ENCODE measurements around the gene BRI3BP.

DNA sequence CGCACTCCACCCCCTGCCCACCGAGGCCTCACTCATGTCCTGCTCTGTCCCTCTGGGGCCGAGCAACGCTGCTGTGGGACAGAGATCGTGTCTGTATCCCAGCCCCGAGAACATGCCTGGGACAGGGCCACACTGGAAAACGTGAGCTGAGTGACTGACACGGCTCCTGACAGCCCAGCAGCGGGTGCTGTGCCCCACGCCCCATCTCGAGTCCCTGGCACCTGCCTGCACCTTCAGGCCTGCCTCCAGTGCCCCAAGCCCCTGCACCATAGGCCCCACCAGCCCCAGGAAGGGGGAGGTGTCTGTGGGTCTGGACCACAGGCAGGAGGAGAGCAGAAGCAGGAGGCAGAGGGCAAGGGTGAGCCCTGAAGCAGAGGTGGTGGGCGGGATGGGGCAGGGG, 44.4 kb upstream of the BRI3BP start:
- no peak for TF ChIP-seq POLR2A (IDR thresholded peaks at IDR 0.05)
- TF ChIP-seq, protein P1, sequence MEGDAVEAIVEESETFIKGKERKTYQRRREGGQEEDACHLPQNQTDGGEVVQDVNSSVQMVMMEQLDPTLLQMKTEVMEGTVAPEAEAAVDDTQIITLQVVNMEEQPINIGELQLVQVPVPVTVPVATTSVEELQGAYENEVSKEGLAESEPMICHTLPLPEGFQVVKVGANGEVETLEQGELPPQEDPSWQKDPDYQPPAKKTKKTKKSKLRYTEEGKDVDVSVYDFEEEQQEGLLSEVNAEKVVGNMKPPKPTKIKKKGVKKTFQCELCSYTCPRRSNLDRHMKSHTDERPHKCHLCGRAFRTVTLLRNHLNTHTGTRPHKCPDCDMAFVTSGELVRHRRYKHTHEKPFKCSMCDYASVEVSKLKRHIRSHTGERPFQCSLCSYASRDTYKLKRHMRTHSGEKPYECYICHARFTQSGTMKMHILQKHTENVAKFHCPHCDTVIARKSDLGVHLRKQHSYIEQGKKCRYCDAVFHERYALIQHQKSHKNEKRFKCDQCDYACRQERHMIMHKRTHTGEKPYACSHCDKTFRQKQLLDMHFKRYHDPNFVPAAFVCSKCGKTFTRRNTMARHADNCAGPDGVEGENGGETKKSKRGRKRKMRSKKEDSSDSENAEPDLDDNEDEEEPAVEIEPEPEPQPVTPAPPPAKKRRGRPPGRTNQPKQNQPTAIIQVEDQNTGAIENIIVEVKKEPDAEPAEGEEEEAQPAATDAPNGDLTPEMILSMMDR (IDR thresholded peaks at IDR 0.05): no peak
